ENCODE results near the gene CENPV. TPM values are rescaled to one million over a fixed set of nuclear protein-coding genes. Genes with fewer than 3 reads are reported as not detected.

Gene CENPV
- total RNA-seq, 1 experiment from 2014 or later: 58.0 TPM

DNA sequence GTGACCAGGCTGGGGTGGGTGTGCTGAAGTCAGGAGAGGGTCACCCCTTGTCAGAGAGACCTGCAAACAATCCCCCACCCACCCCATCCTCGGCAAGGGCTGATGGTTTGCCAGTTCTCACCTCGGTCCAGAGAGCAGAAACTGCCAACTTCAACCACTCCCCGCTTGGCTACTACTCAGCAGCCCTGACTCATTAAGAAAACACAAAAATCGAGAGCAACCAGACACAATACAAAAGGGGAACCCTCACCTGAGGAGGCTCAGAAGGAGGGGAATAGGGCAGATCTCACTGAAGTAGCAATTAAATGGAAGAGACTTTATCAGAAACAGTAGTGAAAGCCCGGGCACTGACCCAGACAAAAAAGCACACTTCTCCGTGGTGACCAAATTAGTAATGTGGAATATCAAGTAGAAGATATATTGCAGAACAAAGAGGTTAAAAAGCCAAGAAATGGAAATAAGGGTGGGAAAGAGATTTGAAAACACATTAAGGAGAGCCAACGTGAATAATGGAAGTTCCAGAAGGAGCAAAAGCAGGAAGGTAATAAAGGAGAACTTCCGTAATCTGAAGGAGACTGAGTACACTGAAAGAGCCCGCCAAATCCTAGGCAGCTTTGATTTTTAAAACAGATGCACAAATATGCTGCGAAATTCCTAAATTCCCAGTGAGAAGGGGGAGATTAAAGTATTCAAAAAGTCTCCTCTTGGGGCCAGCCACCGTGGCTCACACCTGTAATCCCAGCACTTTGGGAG, 23.6 kb downstream of the CENPV start:
- Mint-ChIP-seq H3K4me1 (ENCODE audit: low read depth, unreplicated experiment) (peaks cover 14% of the 10 kb centered on the region), H3K27ac (ENCODE audit: unreplicated experiment) (peak overlapping the region; percentile 64), H3K36me3 (ENCODE audit: insufficient read depth, unreplicated experiment) (no peaks in the 10 kb centered on the region), H3K4me3 (ENCODE audit: low read depth, unreplicated experiment) (no peak overlapping the region), H3K9me3 (ENCODE audit: low read depth, unreplicated experiment) (no peaks in the 10 kb centered on the region), H3K27me3 (ENCODE audit: unreplicated experiment) (no peaks in the 10 kb centered on the region)
- intact Hi-C loops (cut with micrococcal nuclease; ENCODE audit: unreplicated experiment): no loop called here
- BruUV-seq (replicated peaks): no TSS peak
- TF ChIP-seq, protein P1, sequence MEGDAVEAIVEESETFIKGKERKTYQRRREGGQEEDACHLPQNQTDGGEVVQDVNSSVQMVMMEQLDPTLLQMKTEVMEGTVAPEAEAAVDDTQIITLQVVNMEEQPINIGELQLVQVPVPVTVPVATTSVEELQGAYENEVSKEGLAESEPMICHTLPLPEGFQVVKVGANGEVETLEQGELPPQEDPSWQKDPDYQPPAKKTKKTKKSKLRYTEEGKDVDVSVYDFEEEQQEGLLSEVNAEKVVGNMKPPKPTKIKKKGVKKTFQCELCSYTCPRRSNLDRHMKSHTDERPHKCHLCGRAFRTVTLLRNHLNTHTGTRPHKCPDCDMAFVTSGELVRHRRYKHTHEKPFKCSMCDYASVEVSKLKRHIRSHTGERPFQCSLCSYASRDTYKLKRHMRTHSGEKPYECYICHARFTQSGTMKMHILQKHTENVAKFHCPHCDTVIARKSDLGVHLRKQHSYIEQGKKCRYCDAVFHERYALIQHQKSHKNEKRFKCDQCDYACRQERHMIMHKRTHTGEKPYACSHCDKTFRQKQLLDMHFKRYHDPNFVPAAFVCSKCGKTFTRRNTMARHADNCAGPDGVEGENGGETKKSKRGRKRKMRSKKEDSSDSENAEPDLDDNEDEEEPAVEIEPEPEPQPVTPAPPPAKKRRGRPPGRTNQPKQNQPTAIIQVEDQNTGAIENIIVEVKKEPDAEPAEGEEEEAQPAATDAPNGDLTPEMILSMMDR (IDR thresholded peaks at IDR 0.05; ENCODE audit: unreplicated experiment): no peak
- CTCF ChIA-PET: no interaction called here
- DNase-seq: peak; percentile 11

DNA sequence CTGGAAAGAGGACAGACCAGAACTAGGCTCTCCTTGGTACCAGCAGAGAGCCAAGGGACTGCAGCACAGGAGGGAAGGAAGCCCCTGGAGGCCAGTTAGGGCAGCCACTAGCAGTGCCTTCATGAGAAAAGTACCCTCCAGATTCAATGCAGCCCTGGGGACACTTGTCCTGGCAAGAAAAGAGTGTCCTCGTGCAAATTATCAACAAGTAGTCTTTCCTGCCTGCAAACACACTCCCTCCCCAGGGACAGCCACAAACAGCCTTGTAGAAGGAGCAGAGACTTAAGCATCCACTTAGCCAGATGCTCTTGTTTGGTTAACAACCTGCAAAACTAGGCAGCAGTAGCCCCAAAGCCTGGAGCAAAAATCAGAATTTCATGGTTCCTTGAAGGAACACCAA, 24.3 kb downstream of the CENPV start:
- CTCF ChIA-PET: no interaction called here
- H3K27ac Mint-ChIP-seq (ENCODE audit: unreplicated experiment): no peak overlapping the region
- no peaks in the 10 kb centered on the region for H3K27me3 Mint-ChIP-seq (ENCODE audit: unreplicated experiment)
- H3K9me3 Mint-ChIP-seq (ENCODE audit: low read depth, unreplicated experiment): no peaks in the 10 kb centered on the region
- no peaks in the 10 kb centered on the region for H3K36me3 Mint-ChIP-seq (ENCODE audit: insufficient read depth, unreplicated experiment)
- TF ChIP-seq, protein P1 (IDR thresholded peaks at IDR 0.05; ENCODE audit: unreplicated experiment): no peak
- intact Hi-C loops (cut with micrococcal nuclease; ENCODE audit: unreplicated experiment): no loop called here
- DNase-seq: peak; percentile 1
- no TSS peak for BruUV-seq (replicated peaks)
- H3K4me3 Mint-ChIP-seq (ENCODE audit: low read depth, unreplicated experiment): no peak overlapping the region
- peaks cover 14% of the 10 kb centered on the region for H3K4me1 Mint-ChIP-seq (ENCODE audit: low read depth, unreplicated experiment)

DNA sequence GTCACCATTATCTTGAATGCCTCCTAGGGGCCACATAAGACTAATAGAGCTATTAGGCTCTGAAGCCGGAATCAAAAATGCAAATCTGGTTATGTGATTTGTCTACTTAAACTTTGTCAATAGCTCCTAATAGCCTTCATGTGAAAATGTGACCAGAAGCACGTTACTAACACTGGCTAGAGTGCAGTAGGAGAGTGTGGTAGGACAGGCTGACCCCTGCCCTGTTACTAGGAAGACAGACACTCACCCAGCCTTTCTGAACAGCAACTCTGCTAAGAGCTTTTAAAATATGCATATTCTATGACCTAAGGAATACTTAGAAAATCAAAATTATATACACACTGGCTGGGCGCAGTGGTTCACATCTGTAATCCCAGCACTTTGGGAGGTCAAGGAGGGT, 26.3 kb downstream of the CENPV start:
- TF ChIP-seq, protein P1 (IDR thresholded peaks at IDR 0.05; ENCODE audit: unreplicated experiment): no peak
- H3K4me1 Mint-ChIP-seq (ENCODE audit: low read depth, unreplicated experiment): peaks cover 14% of the 10 kb centered on the region
- intact Hi-C loops (cut with micrococcal nuclease; ENCODE audit: unreplicated experiment): no loop called here
- no peak overlapping the region for H3K4me3 Mint-ChIP-seq (ENCODE audit: low read depth, unreplicated experiment)
- no peak for DNase-seq
- no TSS peak for BruUV-seq (replicated peaks)
- H3K9me3 Mint-ChIP-seq (ENCODE audit: low read depth, unreplicated experiment): no peaks in the 10 kb centered on the region
- H3K36me3 Mint-ChIP-seq (ENCODE audit: insufficient read depth, unreplicated experiment): no peaks in the 10 kb centered on the region
- H3K27me3 Mint-ChIP-seq (ENCODE audit: unreplicated experiment): no peaks in the 10 kb centered on the region
- no peak overlapping the region for H3K27ac Mint-ChIP-seq (ENCODE audit: unreplicated experiment)
- CTCF ChIA-PET: no interaction called here

DNA sequence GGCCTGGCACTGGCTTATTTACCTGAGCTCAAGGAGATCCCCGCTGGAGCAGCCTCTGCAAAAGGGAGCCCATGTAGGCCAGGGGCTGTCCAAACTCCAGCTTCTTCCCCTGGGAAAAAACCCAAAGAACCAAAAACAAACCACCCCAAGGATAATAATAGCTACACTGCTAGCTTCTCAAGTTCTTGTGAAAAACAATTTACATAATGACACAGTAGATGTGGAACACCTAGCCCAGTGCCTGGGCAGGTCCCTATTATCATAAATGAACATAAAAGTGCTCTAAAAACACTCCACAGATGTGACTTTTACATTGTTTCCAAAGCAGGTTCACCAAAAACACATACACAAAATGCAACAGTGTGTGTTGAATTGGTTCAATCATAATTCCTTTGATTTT, 27.3 kb downstream of the CENPV start:
- no peak for DNase-seq
- Mint-ChIP-seq H3K4me1 (ENCODE audit: low read depth, unreplicated experiment) (peaks cover 14% of the 10 kb centered on the region), H3K27me3 (ENCODE audit: unreplicated experiment) (no peaks in the 10 kb centered on the region), H3K36me3 (ENCODE audit: insufficient read depth, unreplicated experiment) (no peaks in the 10 kb centered on the region), H3K9me3 (ENCODE audit: low read depth, unreplicated experiment) (no peaks in the 10 kb centered on the region), H3K4me3 (ENCODE audit: low read depth, unreplicated experiment) (no peak overlapping the region), H3K27ac (ENCODE audit: unreplicated experiment) (no peak overlapping the region)
- intact Hi-C loops (cut with micrococcal nuclease; ENCODE audit: unreplicated experiment): no loop called here
- CTCF ChIA-PET: interaction anchor here (0.8 to 1.0 kb wide), 2 partner anchors 11 to 102 kb away, joined by 3 to 4 read pairs; no protein-coding TSS in a partner anchor
- TF ChIP-seq, protein P1 (IDR thresholded peaks at IDR 0.05; ENCODE audit: unreplicated experiment): no peak
- no TSS peak for BruUV-seq (replicated peaks)

Data from Calu3 (cell line).